Measurements from ENCODE around the gene ASXL1.

The ASXL1 gene

GRCh38 chr20:32440758-32441078 lies 82.6 kb downstream of the ASXL1 start:
- ATAC-seq (ENCODE audit: low read depth), result no peak
- TF ChIP-seq CTCF (IDR thresholded peaks at IDR 0.05; ENCODE audit: poor library complexity, severe bottlenecking), result no peak
- no peak overlapping the region for H3K4me3 ChIP-seq (ENCODE audit: severe bottlenecking)
- no peaks in the 10 kb centered on the region for H3K4me1 ChIP-seq (ENCODE audit: insufficient read depth, poor library complexity, severe bottlenecking)
- H3K9me3 ChIP-seq (ENCODE audit: severe bottlenecking), result no peaks in the 10 kb centered on the region
- DNase-seq (ENCODE audit: low spot score), result peak; percentile 62
- H3K27me3 ChIP-seq (ENCODE audit: insufficient read depth, poor library complexity, severe bottlenecking), result no peaks in the 10 kb centered on the region
- no peak overlapping the region for H3K27ac ChIP-seq (ENCODE audit: poor library complexity, severe bottlenecking)
- H3K36me3 ChIP-seq (ENCODE audit: low read depth), result peaks cover 77% of the 10 kb centered on the region

GRCh38 chr20:32441638-32442037 lies 83.5 kb downstream of the ASXL1 start:
- H3K27me3 ChIP-seq (ENCODE audit: insufficient read depth, poor library complexity, severe bottlenecking), result no peaks in the 10 kb centered on the region
- H3K4me1 ChIP-seq (ENCODE audit: insufficient read depth, poor library complexity, severe bottlenecking), result no peaks in the 10 kb centered on the region
- TF ChIP-seq CTCF (IDR thresholded peaks at IDR 0.05; ENCODE audit: poor library complexity, severe bottlenecking), result no peak
- DNase-seq (ENCODE audit: low spot score) (peak; percentile 58), ATAC-seq (ENCODE audit: low read depth) (no peak)
- peaks cover 68% of the 10 kb centered on the region for H3K36me3 ChIP-seq (ENCODE audit: low read depth)
- no peak overlapping the region for H3K27ac ChIP-seq (ENCODE audit: poor library complexity, severe bottlenecking)
- no peaks in the 10 kb centered on the region for H3K9me3 ChIP-seq (ENCODE audit: severe bottlenecking)
- no peak overlapping the region for H3K4me3 ChIP-seq (ENCODE audit: severe bottlenecking)

GRCh38 chr20:32442630-32443373 lies 84.7 kb downstream of the ASXL1 start:
- no peaks in the 10 kb centered on the region for H3K27me3 ChIP-seq (ENCODE audit: insufficient read depth, poor library complexity, severe bottlenecking)
- H3K4me3 ChIP-seq (ENCODE audit: severe bottlenecking), result no peak overlapping the region
- no peak overlapping the region for H3K27ac ChIP-seq (ENCODE audit: poor library complexity, severe bottlenecking)
- ATAC-seq (ENCODE audit: low read depth) (no peak), DNase-seq (ENCODE audit: low spot score) (no peak)
- no peaks in the 10 kb centered on the region for H3K4me1 ChIP-seq (ENCODE audit: insufficient read depth, poor library complexity, severe bottlenecking)
- peaks cover 56% of the 10 kb centered on the region for H3K36me3 ChIP-seq (ENCODE audit: low read depth)
- H3K9me3 ChIP-seq (ENCODE audit: severe bottlenecking), result no peaks in the 10 kb centered on the region
- no peak for TF ChIP-seq CTCF (IDR thresholded peaks at IDR 0.05; ENCODE audit: poor library complexity, severe bottlenecking)

GRCh38 chr20:32443386-32443974 lies 85.3 kb downstream of the ASXL1 start:
- H3K4me3 ChIP-seq (ENCODE audit: severe bottlenecking), result no peak overlapping the region
- peaks cover 49% of the 10 kb centered on the region for H3K36me3 ChIP-seq (ENCODE audit: low read depth)
- DNase-seq (ENCODE audit: low spot score) (no peak), ATAC-seq (ENCODE audit: low read depth) (no peak)
- no peaks in the 10 kb centered on the region for H3K4me1 ChIP-seq (ENCODE audit: insufficient read depth, poor library complexity, severe bottlenecking)
- TF ChIP-seq CTCF (IDR thresholded peaks at IDR 0.05; ENCODE audit: poor library complexity, severe bottlenecking), result no peak
- no peaks in the 10 kb centered on the region for H3K27me3 ChIP-seq (ENCODE audit: insufficient read depth, poor library complexity, severe bottlenecking)
- H3K9me3 ChIP-seq (ENCODE audit: severe bottlenecking), result no peaks in the 10 kb centered on the region
- H3K27ac ChIP-seq (ENCODE audit: poor library complexity, severe bottlenecking), result no peak overlapping the region

Measured in RWPE2 (cell line).